HEK293T (cell line): ENCODE data around the gene IDE.

Experiments
- BHLHE40 ChIP-seq: fragments of 450-650 bp; IDR thresholded peaks from 2 replicates; pipeline ENCODE4 v1.6.1; 2016; ENCODE audit warnings: mild to moderate bottlenecking, moderate library complexity, borderline replicate concordance
- CTBP1 ChIP-seq: fragments of 450-650 bp; IDR thresholded peaks from 2 replicates; pipeline ENCODE4 v1.6.1; 2016; ENCODE audit warnings: borderline replicate concordance
- ELF4 ChIP-seq: fragments of 450-650 bp; IDR thresholded peaks from 2 replicates; pipeline ENCODE4 v1.6.1; 2017; ENCODE audit warnings: antibody characterized with exemption
- L3MBTL2 ChIP-seq: fragments of 450-650 bp; conservative IDR thresholded peaks from 2 replicates; pipeline ENCODE4 v1.6.1; 2016; ENCODE audit warnings: mild to moderate bottlenecking
- PKNOX1 ChIP-seq: fragments of 450-650 bp; IDR thresholded peaks from 2 replicates; pipeline ENCODE4 v1.6.1; 2016
- SP1 ChIP-seq: fragments of 450-650 bp; IDR thresholded peaks from 2 replicates; pipeline ENCODE4 v1.6.1; 2017
- TARDBP ChIP-seq: fragments of 450-650 bp; IDR thresholded peaks from 2 replicates; pipeline ENCODE4 v1.6.1; 2016
- ZNF384 ChIP-seq: fragments of 450-650 bp; IDR thresholded peaks from 2 replicates; pipeline ENCODE4 v1.6.1; 2016

DNA sequence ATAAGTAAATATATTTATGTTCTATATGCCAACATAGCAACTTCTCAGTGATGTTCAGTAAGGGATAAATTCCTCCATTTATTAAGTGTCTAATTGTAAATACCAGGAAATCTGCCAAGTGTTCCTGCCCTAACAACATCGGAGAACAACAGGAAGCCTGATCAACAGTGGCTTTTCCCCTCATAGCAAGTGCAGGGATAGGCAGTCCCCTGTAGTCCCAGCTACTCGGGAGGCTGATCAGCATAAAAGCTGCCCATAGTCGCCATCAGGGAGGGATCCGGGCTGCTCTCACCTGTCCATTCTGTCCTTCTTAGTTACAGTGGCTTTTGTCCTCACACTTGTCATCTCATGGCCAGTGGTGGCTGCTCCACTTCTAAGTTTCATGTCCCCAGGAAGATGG lies 141.3 kb downstream of the IDE start:
- no peak for TF ChIP-seq SP1
- TF ChIP-seq CTBP1, result no peak
- TF ChIP-seq PKNOX1, result no peak
- no peak for TF ChIP-seq L3MBTL2
- no peak for TF ChIP-seq TARDBP
- TF ChIP-seq ELF4, result no peak
- TF ChIP-seq BHLHE40, result no peak
- no peak for TF ChIP-seq ZNF384
